OCI-LY3 (cell line): ENCODE measurements around the gene ZNF256.
"Not testable (repeated sequence)": the region's sequence is repeated elsewhere in the genome, so short reads cannot be mapped to it uniquely, and the experiment has no call there.

Source experiments
- H2AFZ ChIP-seq: fragments of 200-600, 300-600 bp; shearing (Covaris generic); 2 replicates; pipeline ENCODE4 v1.6.0; 2014; ENCODE audit warnings: antibody characterized with exemption, low read depth, low read length
- H3K27ac ChIP-seq: fragments of 200-600, 300-600 bp; sonication (generic); 2 replicates; pipeline ENCODE4 v1.5.1; 2014; ENCODE audit warnings: mild to moderate bottlenecking, low read length, moderate library complexity, mixed read lengths
- H3K27me3 ChIP-seq: fragments of 200-600, 300-600 bp; sonication (generic); 2 replicates; pipeline ENCODE4 v1.6.1; 2014; ENCODE audit warnings: low read depth, low read length, mixed read lengths
- H3K36me3 ChIP-seq: fragments of 200-600, 300-600 bp; sonication (generic); replicated peaks from 2 replicates; pipeline ENCODE3; 2014; ENCODE audit warnings: low read depth, low read length, mixed read lengths
- H3K4me1 ChIP-seq: fragments of 300-600, 200-600 bp; sonication (generic); 2 replicates; pipeline ENCODE4 v1.6.1; 2014; ENCODE audit warnings: low read length, mixed read lengths
- H3K4me2 ChIP-seq: fragments of 200-600, 300-600 bp; sonication (generic); 2 replicates; pipeline ENCODE4 v1.6.1; 2014; ENCODE audit warnings: low read length, mixed read lengths
- H3K4me3 ChIP-seq: fragments of 300-600, 200-600 bp; sonication (generic); 2 replicates; pipeline ENCODE4 v1.5.1; 2014; ENCODE audit warnings: antibody characterized with exemption, mild to moderate bottlenecking, low read length, moderate library complexity
- H3K79me2 ChIP-seq: fragments of 300-600, 200-600 bp; shearing (Covaris generic); 2 replicates; pipeline ENCODE4 v1.6.1; 2014; ENCODE audit warnings: mild to moderate bottlenecking, low read length, mixed read lengths
- H3K9ac ChIP-seq: fragments of 300-600, 200-600 bp; shearing (Covaris generic); 2 replicates; pipeline ENCODE4 v1.6.0; 2014; ENCODE audit warnings: mild to moderate bottlenecking, low read length, moderate library complexity
- H3K9me3 ChIP-seq: fragments of 200-600, 300-600 bp; shearing (Covaris generic); 2 replicates; pipeline ENCODE4 v1.6.1; 2014; ENCODE audit warnings: low read length, mixed read lengths; ENCODE audit not compliant: insufficient read depth
- H4K20me1 ChIP-seq: fragments of 200-600, 300-600 bp; sonication (generic); 2 replicates; pipeline ENCODE4 v1.6.1; 2016; ENCODE audit warnings: low read length, mixed read lengths; ENCODE audit not compliant: insufficient read depth
- CTCF ChIP-seq: fragments of 200-600, 300-600 bp; sonication (generic); IDR thresholded peaks from 2 replicates; pipeline ENCODE4 v1.5.1; 2014; ENCODE audit warnings: antibody characterized with exemption, low read length, low read depth
- EZH2phosphoT487 ChIP-seq: fragments of 200-600 bp; shearing (Covaris generic); IDR thresholded peaks from 2 replicates; pipeline ENCODE4 v1.6.1; 2018; ENCODE audit warnings: antibody characterized with exemption, mixed run types, low read depth

The ZNF256 gene

GRCh38 chr19:57935731-57936130, 11.8 kb downstream of the ZNF256 start:
- no peak overlapping the region for H3K4me3 ChIP-seq
- H2AFZ ChIP-seq, result no peak overlapping the region
- H3K4me1 ChIP-seq, result no peaks in the 10 kb centered on the region
- H3K27ac ChIP-seq, result no peak overlapping the region
- peaks cover 33% of the 10 kb centered on the region for H3K9me3 ChIP-seq
- peaks cover 44% of the 10 kb centered on the region for H3K36me3 ChIP-seq
- no peaks in the 10 kb centered on the region for H3K79me2 ChIP-seq
- H3K9ac ChIP-seq, result no peak overlapping the region
- no peaks in the 10 kb centered on the region for H3K27me3 ChIP-seq
- H4K20me1 ChIP-seq, result no peaks in the 10 kb centered on the region
- H3K4me2 ChIP-seq, result no peak overlapping the region
- TF ChIP-seq EZH2phosphoT487, result no peak
- TF ChIP-seq CTCF, result no peak

- TF ChIP-seq EZH2phosphoT487 (no peak), CTCF (no peak)
- Histone ChIP-seq H3K4me1 (no peaks in the 10 kb centered on the region), H3K4me2 (no peak within 1 kb of the TSS), H3K9me3 (peaks cover 33% of the 10 kb centered on the region), H3K4me3 (no peak within 1 kb of the TSS), H3K9ac (no peak within 1 kb of the TSS), H3K79me2 (no peaks in the 10 kb centered on the region), H3K27ac (no peak within 1 kb of the TSS), H3K36me3 (peaks cover 40% of the 10 kb centered on the region), H4K20me1 (no peaks in the 10 kb centered on the region), H3K27me3 (no peaks in the 10 kb centered on the region), H2AFZ (no peak within 1 kb of the TSS)
Measured at GRCh38 chr19:57934820-57935665, 12.5 kb downstream of the ZNF256 start, which contains the start of gene ZNF418. Gene ZNF418 (minus strand): TSS chr19:57935402. CDS start chr19:57933822, 1,580 bp downstream.

GRCh38 chr19:57927587-57927986, 19.9 kb downstream of the ZNF256 start:
- Histone ChIP-seq H3K27ac (no peak overlapping the region), H3K4me1 (no peaks in the 10 kb centered on the region), H3K36me3 (peaks cover 4% of the 10 kb centered on the region), H2AFZ (no peak overlapping the region), H3K79me2 (no peaks in the 10 kb centered on the region), H4K20me1 (no peaks in the 10 kb centered on the region), H3K9me3 (no peaks in the 10 kb centered on the region; the same call in 1 of the 2 replicates), H3K4me3 (no peak overlapping the region), H3K4me2 (no peak overlapping the region), H3K27me3 (no peaks in the 10 kb centered on the region), H3K9ac (no peak overlapping the region)
- TF ChIP-seq EZH2phosphoT487, result no peak
- TF ChIP-seq CTCF, result no peak

- not testable (repeated sequence) for H3K4me1 ChIP-seq, H3K9me3 ChIP-seq, H4K20me1 ChIP-seq, H3K27me3 ChIP-seq
- Histone ChIP-seq H3K9ac (peak within 1 kb of the TSS; percentile 99), H3K27ac (peak within 1 kb of the TSS; percentile 51), H3K4me2 (peak within 1 kb of the TSS; percentile 89), H2AFZ (peak within 1 kb of the TSS; percentile 73; the same call in 1 of the 2 replicates), H3K36me3 (peaks cover 19% of the 10 kb centered on the region), H3K79me2 (peaks cover 38% of the 10 kb centered on the region), H3K4me3 (peak within 1 kb of the TSS; percentile 100)
- peak; percentile 29 for TF ChIP-seq CTCF
Measured at GRCh38 chr19:57916168-57916995, 31.1 kb downstream of the ZNF256 start, which contains the start of gene ZNF417. Gene ZNF417 (minus strand): TSS chr19:57916592. CDS start chr19:57916411, 181 bp downstream.
